ENCODE results near the gene KNOP1.

Gene KNOP1

GRCh38 chr16:19749571-19750080 is 31.6 kb upstream of the KNOP1 start:
- FAIRE-seq (no peak), DNase-seq (ENCODE audit: insufficient read length, low spot score) (no peak)
- no peak for TF ChIP-seq CTCF (IDR thresholded peaks at IDR 0.05; ENCODE audit: insufficient read depth, missing control alignments)

- peak; percentile 85 for FAIRE-seq
- DNase-seq (ENCODE audit: insufficient read length, low spot score): peak; percentile 33
- TF ChIP-seq CTCF (IDR thresholded peaks at IDR 0.05; ENCODE audit: insufficient read depth, missing control alignments): no peak
These were observed 30.6 kb upstream of the KNOP1 start for GRCh38 chr16:19748389-19749168.

- no peak for TF ChIP-seq CTCF (IDR thresholded peaks at IDR 0.05; ENCODE audit: insufficient read depth, missing control alignments)
- DNase-seq (ENCODE audit: insufficient read length, low spot score): no peak
These were observed 28.5 kb upstream of the KNOP1 start for GRCh38 chr16:19746561-19746960.

GRCh38 chr16:19745286-19746010 is 27.4 kb upstream of the KNOP1 start:
- FAIRE-seq (no peak), DNase-seq (ENCODE audit: insufficient read length, low spot score) (no peak)
- no peak for TF ChIP-seq CTCF (IDR thresholded peaks at IDR 0.05; ENCODE audit: insufficient read depth, missing control alignments)

More at GRCh38 chr16:19746561-19746960, 28.5 kb upstream of the KNOP1 start:
- FAIRE-seq: no peak

- no peak for DNase-seq (ENCODE audit: insufficient read length, low spot score)
- FAIRE-seq: no peak
- no peak for TF ChIP-seq CTCF (IDR thresholded peaks at IDR 0.05; ENCODE audit: insufficient read depth, missing control alignments)
These were observed 26.6 kb upstream of the KNOP1 start for GRCh38 chr16:19744670-19745069.

- DNase-seq (ENCODE audit: insufficient read length, low spot score): no peak
- no peak for FAIRE-seq
- no peak for TF ChIP-seq CTCF (IDR thresholded peaks at IDR 0.05; ENCODE audit: insufficient read depth, missing control alignments)
These were observed 25.8 kb upstream of the KNOP1 start for GRCh38 chr16:19743816-19744159.

GRCh38 chr16:19741354-19741753 is 23.3 kb upstream of the KNOP1 start:
- no peak for TF ChIP-seq CTCF (IDR thresholded peaks at IDR 0.05; ENCODE audit: insufficient read depth, missing control alignments)
- FAIRE-seq (no peak), DNase-seq (ENCODE audit: insufficient read length, low spot score) (no peak)
